AG09319 (cell line): ENCODE results near the gene SERPINA3.

Experiments used
- DNase-seq: peaks from one replicate; pipeline ENCODE4 v3.0.0-alpha.2; 2010; ENCODE audit warnings: low read depth; ENCODE audit errors: extremely low read depth
- TF ChIP-seq, protein P1 (sequence below): IDR thresholded peaks from 2 replicates; pipeline ENCODE4 v1.5.1; 2011; ENCODE audit warnings: low read depth, mild to moderate bottlenecking, inconsistent platforms, low read length, moderate library complexity

The SERPINA3 gene

DNA sequence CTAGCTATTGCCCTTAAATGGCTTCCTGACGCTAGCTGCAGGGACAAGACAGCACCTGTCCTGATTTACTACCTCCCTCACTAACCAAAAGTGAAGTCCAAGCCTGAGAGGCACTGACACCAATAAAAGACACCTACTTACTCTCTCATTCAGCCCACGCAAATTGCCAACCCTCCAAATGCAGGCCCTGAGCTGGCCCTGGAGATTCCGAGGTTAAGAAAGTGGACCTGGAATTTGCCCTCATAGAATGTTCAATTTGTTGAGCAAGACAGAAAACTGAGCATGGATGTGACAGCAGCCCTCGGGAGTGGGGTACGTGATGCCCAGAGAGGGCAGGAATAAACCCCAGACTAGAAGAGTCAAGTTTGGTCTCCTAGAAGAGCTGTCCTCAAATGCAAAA, 16.4 kb downstream of the SERPINA3 start:
- no peak for DNase-seq
- TF ChIP-seq, protein P1, sequence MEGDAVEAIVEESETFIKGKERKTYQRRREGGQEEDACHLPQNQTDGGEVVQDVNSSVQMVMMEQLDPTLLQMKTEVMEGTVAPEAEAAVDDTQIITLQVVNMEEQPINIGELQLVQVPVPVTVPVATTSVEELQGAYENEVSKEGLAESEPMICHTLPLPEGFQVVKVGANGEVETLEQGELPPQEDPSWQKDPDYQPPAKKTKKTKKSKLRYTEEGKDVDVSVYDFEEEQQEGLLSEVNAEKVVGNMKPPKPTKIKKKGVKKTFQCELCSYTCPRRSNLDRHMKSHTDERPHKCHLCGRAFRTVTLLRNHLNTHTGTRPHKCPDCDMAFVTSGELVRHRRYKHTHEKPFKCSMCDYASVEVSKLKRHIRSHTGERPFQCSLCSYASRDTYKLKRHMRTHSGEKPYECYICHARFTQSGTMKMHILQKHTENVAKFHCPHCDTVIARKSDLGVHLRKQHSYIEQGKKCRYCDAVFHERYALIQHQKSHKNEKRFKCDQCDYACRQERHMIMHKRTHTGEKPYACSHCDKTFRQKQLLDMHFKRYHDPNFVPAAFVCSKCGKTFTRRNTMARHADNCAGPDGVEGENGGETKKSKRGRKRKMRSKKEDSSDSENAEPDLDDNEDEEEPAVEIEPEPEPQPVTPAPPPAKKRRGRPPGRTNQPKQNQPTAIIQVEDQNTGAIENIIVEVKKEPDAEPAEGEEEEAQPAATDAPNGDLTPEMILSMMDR = no peak

DNA sequence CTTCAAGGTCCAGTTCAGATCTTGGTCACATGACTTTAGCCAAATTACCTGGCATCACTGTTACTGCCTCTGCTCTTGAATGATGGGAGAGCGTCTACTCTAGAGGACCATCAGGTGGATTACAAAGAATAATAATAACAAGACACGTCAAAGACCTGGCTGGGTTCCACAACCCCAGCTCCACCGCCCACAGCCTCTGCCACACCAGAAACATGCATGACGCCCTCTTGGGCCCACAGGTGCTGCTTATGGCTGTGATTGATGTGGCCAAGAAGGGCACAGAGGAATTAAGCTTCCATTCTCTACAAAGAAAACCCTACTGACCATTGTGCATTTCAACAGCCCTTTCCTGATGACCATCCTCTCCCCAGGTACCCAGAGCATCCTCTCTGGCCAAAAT, 18.2 kb downstream of the SERPINA3 start:
- TF ChIP-seq, protein P1 = no peak
- DNase-seq = no peak

DNA sequence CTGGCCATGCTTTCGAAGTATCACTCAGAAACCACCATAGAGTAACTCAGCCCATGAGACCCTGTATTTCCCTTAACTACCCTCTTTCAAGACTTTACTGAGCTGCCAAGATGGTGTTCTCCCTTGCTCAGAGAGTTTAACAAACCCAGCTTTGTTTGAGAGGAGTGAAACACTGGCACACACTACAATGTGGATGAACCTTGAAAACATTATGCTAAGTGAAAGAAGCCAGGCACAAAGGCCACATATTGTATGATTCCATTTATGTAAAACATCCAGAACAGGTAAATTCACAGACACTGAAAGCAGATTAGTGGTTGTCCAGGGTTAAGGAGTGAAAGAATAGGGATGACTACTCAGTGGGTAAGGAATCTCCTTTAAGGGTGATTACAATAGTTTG, 18.9 kb downstream of the SERPINA3 start:
- no peak for DNase-seq
- TF ChIP-seq, protein P1 = no peak

DNA sequence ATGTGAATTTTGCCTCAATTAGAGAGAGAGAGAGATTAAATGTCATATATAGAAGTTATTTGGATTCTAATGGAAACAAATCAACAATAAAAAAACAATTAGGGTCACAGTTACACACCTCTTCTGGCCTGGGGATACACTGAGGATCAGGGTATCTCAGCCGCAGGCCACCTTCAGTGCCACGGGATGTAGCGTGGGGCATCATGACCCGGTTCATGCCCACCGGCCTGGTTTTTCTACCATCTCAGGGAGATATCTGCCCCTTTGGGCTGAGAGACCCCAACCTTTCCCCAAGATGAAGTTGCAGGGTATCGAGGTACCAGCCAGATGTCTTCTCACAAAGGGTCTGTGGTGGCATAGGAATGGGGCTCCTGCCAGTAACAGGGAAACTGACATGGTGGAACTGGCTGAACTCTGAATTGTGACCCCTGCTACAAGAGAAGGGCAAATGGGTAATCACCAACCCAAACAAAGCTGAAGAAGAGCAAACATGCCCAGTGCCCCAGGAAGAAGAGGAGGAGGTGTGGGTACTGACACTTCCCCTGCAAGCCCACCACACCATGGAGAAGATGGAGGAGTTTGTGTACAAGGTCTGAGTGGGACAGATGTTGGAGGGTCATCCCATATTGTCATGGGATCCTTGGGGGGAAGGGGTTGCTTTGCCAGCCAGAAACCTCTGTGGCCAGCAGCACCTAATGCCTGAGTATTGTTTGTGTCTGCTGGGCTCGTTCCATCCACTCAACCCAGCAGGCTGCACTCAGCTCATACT, 19.5 kb downstream of the SERPINA3 start:
- DNase-seq = no peak
- TF ChIP-seq, protein P1 = no peak

DNA sequence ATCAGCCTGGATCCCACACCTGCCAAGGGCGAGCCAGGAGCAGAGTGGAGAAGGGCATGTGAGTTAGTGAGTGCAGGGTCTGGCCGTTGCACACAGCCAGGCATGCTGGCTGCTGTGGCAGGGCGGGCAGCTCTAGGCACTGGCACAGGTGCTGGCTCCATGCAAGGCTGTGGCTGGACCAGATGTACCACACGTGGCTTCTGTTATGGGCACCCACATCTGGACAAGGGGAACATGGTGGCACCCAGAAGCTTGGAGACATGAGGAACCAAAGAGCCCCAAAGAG, 20.1 kb downstream of the SERPINA3 start:
- TF ChIP-seq, protein P1 = no peak
- DNase-seq = no peak

DNA sequence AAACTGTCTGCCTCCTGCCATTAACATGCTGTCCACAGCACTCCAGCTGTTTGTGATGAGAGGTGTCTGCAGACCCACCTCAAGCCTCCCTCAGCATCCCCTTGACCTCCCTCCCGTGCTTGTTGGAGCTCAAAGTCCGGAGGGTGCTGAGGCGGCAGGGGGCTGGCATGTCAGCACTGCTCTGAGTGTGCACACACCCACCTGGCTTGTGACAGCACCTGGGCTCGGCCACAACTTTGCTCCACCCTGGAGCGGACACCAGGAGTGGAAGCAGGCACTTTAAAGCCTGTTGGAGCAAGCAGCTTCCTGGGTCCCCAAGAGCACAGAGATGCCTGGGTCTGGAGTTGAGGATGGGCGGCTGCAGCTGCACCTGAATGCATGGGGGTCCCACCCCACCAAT, 20.9 kb downstream of the SERPINA3 start:
- TF ChIP-seq, protein P1 = no peak
- DNase-seq = no peak

DNA sequence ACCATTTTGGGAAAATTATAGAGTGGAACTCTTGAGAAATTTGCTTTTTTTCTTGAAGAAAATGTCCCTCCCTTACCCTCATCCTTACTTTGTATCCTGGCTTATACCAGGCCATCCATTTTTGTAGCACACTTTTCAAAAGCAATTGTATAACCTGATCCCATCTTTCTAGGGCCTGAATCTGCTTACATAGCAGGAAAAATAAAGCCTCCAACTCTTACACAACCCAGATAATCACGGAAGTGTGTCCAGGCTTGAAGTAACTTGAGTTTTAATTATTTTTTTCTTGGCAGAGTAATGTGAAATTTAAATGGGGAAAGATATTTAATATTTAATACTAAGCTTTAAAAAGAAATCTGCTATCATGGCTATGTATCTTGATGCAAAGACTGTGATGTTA, 23.0 kb downstream of the SERPINA3 start:
- TF ChIP-seq, protein P1 = no peak
- no peak for DNase-seq
